HepG2 (cell line): ENCODE data around the gene LAMA5. TPM values are rescaled to one million over a fixed set of nuclear protein-coding genes. Genes with fewer than 3 reads are reported as not detected.
A peak's percentile ranks its signal among the peaks of the same experiment; 100 is the strongest.

Experiments used
- DMAP1 ChIP-seq: IDR thresholded peaks from 2 replicates; pipeline ENCODE4 v1.6.1; 2016
- EEA1 ChIP-seq: sonication (generic); formaldehyde crosslinking; IDR thresholded peaks from 2 replicates; pipeline ENCODE4 v1.5.1; 2020; ENCODE audit warnings: mild to moderate bottlenecking, missing genetic modification reagents, borderline replicate concordance
- FOXO1 ChIP-seq: sonication (generic); formaldehyde crosslinking; IDR thresholded peaks from 2 replicates; pipeline ENCODE4 v1.4.0; 2020; ENCODE audit warnings: missing genetic modification reagents
- IRF9 ChIP-seq: sonication (generic); formaldehyde crosslinking; IDR thresholded peaks from 2 replicates; pipeline ENCODE4 v1.8.0; 2022; ENCODE audit warnings: missing genetic modification reagents, mild to moderate bottlenecking, borderline replicate concordance
- NFAT5 ChIP-seq: sonication (generic); formaldehyde crosslinking; IDR thresholded peaks from 2 replicates; pipeline ENCODE4 v1.4.0; 2020; ENCODE audit warnings: missing genetic modification reagents
- NR2F6 ChIP-seq, 2 experiments: IDR thresholded peaks; 2 replicates each; pipeline ENCODE4 v1.6.1; 2016; ENCODE audit warnings: antibody characterized with exemption in 1 of 2, mild to moderate bottlenecking in 1 of 2
- PITX1 ChIP-seq: sonication (generic); formaldehyde crosslinking; IDR thresholded peaks from 2 replicates; pipeline ENCODE4 v1.5.1; 2020; ENCODE audit warnings: mild to moderate bottlenecking, missing genetic modification reagents
- RAD21 ChIP-seq: fragments of 450-650 bp; formaldehyde crosslinking; IDR thresholded peaks from 2 replicates; pipeline ENCODE4 v1.5.0; 2020; ENCODE audit warnings: mild to moderate bottlenecking
- RBFOX2 ChIP-seq: fragments of 200-400 bp; formaldehyde crosslinking; IDR thresholded peaks from 2 replicates; pipeline ENCODE4 v1.6.1; 2017; ENCODE audit warnings: low read depth, mild to moderate bottlenecking, low read length
- SAP130 ChIP-seq: IDR thresholded peaks from 2 replicates; pipeline ENCODE4 v1.6.1; 2016; ENCODE audit warnings: low read depth
- SNAPC2 ChIP-seq: sonication (generic); formaldehyde crosslinking; IDR thresholded peaks from 2 replicates; pipeline ENCODE4 v1.8.1; 2022; ENCODE audit warnings: mild to moderate bottlenecking, missing genetic modification reagents
- TCF12 ChIP-seq, 2 experiments: fragments of 450-650 bp in 1 of 2; sonication (generic) in 1 of 2; formaldehyde crosslinking in 1 of 2; IDR thresholded peaks; 2 replicates each; pipeline versions ENCODE4 v1.6.1 to v1.8.0; 2017 to 2022; ENCODE audit warnings: antibody characterized with exemption in 1 of 2, mild to moderate bottlenecking in 1 of 2, missing genetic modification reagents in 1 of 2, moderate library complexity in 1 of 2
- TEAD3 ChIP-seq: optimal IDR thresholded peaks from 2 replicates; pipeline ENCODE3; 2016; ENCODE audit warnings: borderline replicate concordance
- YEATS2 ChIP-seq: sonication (generic); formaldehyde crosslinking; IDR thresholded peaks from 2 replicates; pipeline ENCODE4 v1.4.0; 2020; ENCODE audit warnings: missing genetic modification reagents, borderline replicate concordance
- ZNF101 ChIP-seq: sonication (generic); formaldehyde crosslinking; IDR thresholded peaks from 2 replicates; pipeline ENCODE4 v1.4.0; 2020; ENCODE audit warnings: mild to moderate bottlenecking, low read depth, missing genetic modification reagents, borderline replicate concordance
- ZNF121 ChIP-seq: sonication (generic); formaldehyde crosslinking; IDR thresholded peaks from 2 replicates; pipeline ENCODE4 v1.5.0; 2020; ENCODE audit warnings: mild to moderate bottlenecking, missing genetic modification reagents
- ZNF124 ChIP-seq: sonication (generic); formaldehyde crosslinking; IDR thresholded peaks from 2 replicates; pipeline ENCODE4 v1.4.0; 2020; ENCODE audit warnings: missing genetic modification reagents
- ZNF33B ChIP-seq: sonication (generic); formaldehyde crosslinking; IDR thresholded peaks from 2 replicates; pipeline ENCODE4 v1.5.1; 2020; ENCODE audit warnings: mild to moderate bottlenecking, missing genetic modification reagents
- ZNF431 ChIP-seq: sonication (generic); formaldehyde crosslinking; IDR thresholded peaks from 2 replicates; pipeline ENCODE4 v1.9.0; 2022; ENCODE audit warnings: missing genetic modification reagents, low read depth, mild to moderate bottlenecking, borderline replicate concordance
- ZNF747 ChIP-seq: sonication (generic); formaldehyde crosslinking; IDR thresholded peaks from 2 replicates; pipeline ENCODE4 v1.8.1; 2023; ENCODE audit warnings: missing genetic modification reagents, mild to moderate bottlenecking, borderline replicate concordance
- ZNF792 ChIP-seq: IDR thresholded peaks from 2 replicates; pipeline ENCODE4 v1.6.1; 2016
- ZZZ3 ChIP-seq: sonication (generic); formaldehyde crosslinking; IDR thresholded peaks from 2 replicates; pipeline ENCODE4 v1.4.0; 2020; ENCODE audit warnings: missing genetic modification reagents, mild to moderate bottlenecking, borderline replicate concordance
- polyA plus RNA-seq, 8 experiments: library from polyadenylated mRNA; depleted of rRNA in 3 of 8; stranded (reverse) in 7 of 8; unstranded in 1 of 8; fragments of >200 nt; fragmentation: Illumina TruSeq in 4 of 8; extraction: Trizol in 4 of 8; gene quantifications; 2 replicates each; pipeline versions ENCODE4 v1.2.1 to v1.2.3, GENCODE V29; 2011 to 2016; ENCODE audit warnings: low read depth in 4 of 8, missing spikeins in 1 of 8, mixed read lengths in 1 of 8; ENCODE audit not compliant: insufficient read depth in 1 of 8
- total RNA-seq, 5 experiments: library from RNA; depleted of rRNA; stranded (reverse); fragments of >200 nt; fragmentation: Illumina TruSeq; extraction: Trizol; gene quantifications; 2 replicates each; pipeline ENCODE4 v1.2.3, GENCODE V29; 2016; ENCODE audit warnings: low read depth in 1 of 5
- TF ChIP-seq, protein P1 (sequence below): sonication (generic); formaldehyde crosslinking; IDR thresholded peaks from 2 replicates; pipeline ENCODE4 v1.9.0; 2021; ENCODE audit warnings: missing genetic modification reagents, borderline replicate concordance

LAMA5 gene
- total and polyA plus RNA-seq, 2 of the 13 experiments (the other 11 are each of a cell fraction or from before 2014, with no cell fraction given), result 21.0 to 44.7 TPM

- TF ChIP-seq NFAT5 (CRISPR knock-in tag) (peak; percentile 69; the same call in 1 of the 2 replicates), ZZZ3 (CRISPR knock-in tag) (peak; percentile 70), PITX1 (CRISPR knock-in tag) (no peak; the same call in 1 of the 2 replicates), TCF12 (IDR thresholded peaks at IDR 0.05) (no peak), TCF12 (CRISPR knock-in tag; IDR thresholded peaks at IDR 0.05) (peak; percentile 77; the same call in 1 of the 2 replicates), ZNF792 (CRISPR knock-in tag) (peak; percentile 68; the same call in 1 of the 2 replicates), SAP130 (CRISPR knock-in tag) (peak; percentile 43), DMAP1 (CRISPR knock-in tag) (peak; percentile 55; the same call in 1 of the 2 replicates), IRF9 (no peak; the same call in 1 of the 2 replicates), ZNF101 (CRISPR knock-in tag) (peak; percentile 22; the same call in 1 of the 2 replicates), RAD21 (CRISPR knock-in tag) (0 out of 2 replicates have a peak, but pooled peaks have one; percentile 45), RBFOX2 (peak; percentile 56), EEA1 (peak; percentile 18; the same call in 1 of the 2 replicates), ZNF33B (CRISPR knock-in tag) (no peak), ZNF747 (CRISPR knock-in tag) (peak; percentile 84; the same call in 1 of the 2 replicates), NR2F6 (IDR thresholded peaks at IDR 0.05) (peak; percentile 15; the same call in 1 of the 2 replicates), NR2F6 (CRISPR knock-in tag; IDR thresholded peaks at IDR 0.05) (peak; percentile 77), SNAPC2 (CRISPR knock-in tag) (peak; percentile 75), ZNF431 (peak; percentile 33; the same call in 1 of the 2 replicates), TEAD3 (CRISPR knock-in tag) (peak; percentile 67), FOXO1 (CRISPR knock-in tag) (0 out of 2 replicates have a peak, but pooled peaks have one; percentile 39), YEATS2 (0 out of 2 replicates have a peak, but pooled peaks have one; percentile 14), ZNF121 (CRISPR knock-in tag) (peak; percentile 30; the same call in 1 of the 2 replicates), ZNF124 (peak; percentile 88)
- TF ChIP-seq, protein P1, sequence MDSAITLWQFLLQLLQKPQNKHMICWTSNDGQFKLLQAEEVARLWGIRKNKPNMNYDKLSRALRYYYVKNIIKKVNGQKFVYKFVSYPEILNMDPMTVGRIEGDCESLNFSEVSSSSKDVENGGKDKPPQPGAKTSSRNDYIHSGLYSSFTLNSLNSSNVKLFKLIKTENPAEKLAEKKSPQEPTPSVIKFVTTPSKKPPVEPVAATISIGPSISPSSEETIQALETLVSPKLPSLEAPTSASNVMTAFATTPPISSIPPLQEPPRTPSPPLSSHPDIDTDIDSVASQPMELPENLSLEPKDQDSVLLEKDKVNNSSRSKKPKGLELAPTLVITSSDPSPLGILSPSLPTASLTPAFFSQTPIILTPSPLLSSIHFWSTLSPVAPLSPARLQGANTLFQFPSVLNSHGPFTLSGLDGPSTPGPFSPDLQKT (CRISPR knock-in tag), result 0 out of 2 replicates have a peak, but pooled peaks have one; percentile 26
Measured at GRCh38 chr20:62411479-62412193, 44.5 kb upstream of the LAMA5 start (continued).
